Progenitor cell of endocrine pancreas (in vitro differentiated cells): ENCODE results near the gene GAS7. TPM values are rescaled to one million over a fixed set of nuclear protein-coding genes. Genes with fewer than 3 reads are reported as not detected.
"Not testable (repeated sequence)": the region's sequence is repeated elsewhere in the genome, so short reads cannot be mapped to it uniquely, and the experiment has no call there.

ENCODE experiments used
- DNase-seq: peaks from one replicate; pipeline ENCODE4 v3.0.0; 2021; ENCODE audit warnings: low spot score; ENCODE audit not compliant: unreplicated experiment
- H3K27ac Mint-ChIP-seq: 2 replicates; pipeline ENCODE4 v1.8.0; 2021; ENCODE audit warnings: mild to moderate bottlenecking, moderate library complexity, mixed read lengths
- H3K27me3 Mint-ChIP-seq: 2 replicates; pipeline ENCODE4 v1.8.0; 2021; ENCODE audit warnings: mixed read lengths
- H3K36me3 Mint-ChIP-seq: 2 replicates; pipeline ENCODE4 v1.8.0; 2022; ENCODE audit warnings: mixed read lengths; ENCODE audit not compliant: insufficient read depth
- H3K4me1 Mint-ChIP-seq: 2 replicates; pipeline ENCODE4 v1.8.0; 2021; ENCODE audit warnings: low read depth, mixed read lengths
- H3K4me3 Mint-ChIP-seq: 2 replicates; pipeline ENCODE4 v1.8.0; 2021; ENCODE audit warnings: low read depth, mild to moderate bottlenecking, moderate library complexity, mixed read lengths
- H3K9me3 Mint-ChIP-seq: 2 replicates; pipeline ENCODE4 v1.8.0; 2021; ENCODE audit warnings: low read depth, mixed read lengths
- total RNA-seq: library from RNA; stranded (reverse); gene quantifications from 2 replicates; pipeline ENCODE4 v1.2.1, GENCODE V29; 2021
- TF ChIP-seq, protein P1 (sequence below): fragments of 200-600 bp; sonication (generic); IDR thresholded peaks from one replicate; pipeline ENCODE4 v1.5.0; 2021; ENCODE audit warnings: antibody characterized with exemption, mild to moderate bottlenecking; ENCODE audit not compliant: unreplicated experiment

GAS7 gene
- total RNA-seq, 1 donor from 2014 or later = 3.4 TPM

DNA sequence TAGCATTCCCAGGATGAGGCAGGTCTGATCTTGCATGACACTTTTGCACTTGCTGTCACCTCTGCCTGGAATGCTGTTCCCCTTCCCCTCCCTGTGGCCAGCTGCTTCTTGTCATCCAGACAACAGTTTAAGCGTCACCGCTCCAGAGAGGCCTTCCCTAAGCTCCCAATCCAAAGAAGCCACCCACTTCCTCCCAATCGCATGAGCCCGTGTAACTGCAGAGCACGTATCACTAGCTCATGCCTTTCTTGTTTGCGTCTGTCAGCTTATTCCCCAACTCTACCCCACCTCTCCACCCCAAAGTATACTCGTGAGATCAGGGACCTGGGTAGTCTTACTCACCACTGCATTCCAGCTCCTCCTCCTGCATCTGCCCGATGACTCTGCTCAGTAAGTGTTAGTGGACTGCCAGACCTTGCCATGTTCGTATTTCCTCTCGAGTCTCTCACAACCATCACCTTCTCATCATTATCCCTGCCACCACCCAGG lies 92.8 kb downstream of the GAS7 start:
- H3K27me3 Mint-ChIP-seq = peaks cover 8% of the 10 kb centered on the region
- no peaks in the 10 kb centered on the region for H3K4me1 Mint-ChIP-seq
- no peaks in the 10 kb centered on the region for H3K36me3 Mint-ChIP-seq
- H3K4me3 Mint-ChIP-seq = no peak overlapping the region
- TF ChIP-seq, protein P1, sequence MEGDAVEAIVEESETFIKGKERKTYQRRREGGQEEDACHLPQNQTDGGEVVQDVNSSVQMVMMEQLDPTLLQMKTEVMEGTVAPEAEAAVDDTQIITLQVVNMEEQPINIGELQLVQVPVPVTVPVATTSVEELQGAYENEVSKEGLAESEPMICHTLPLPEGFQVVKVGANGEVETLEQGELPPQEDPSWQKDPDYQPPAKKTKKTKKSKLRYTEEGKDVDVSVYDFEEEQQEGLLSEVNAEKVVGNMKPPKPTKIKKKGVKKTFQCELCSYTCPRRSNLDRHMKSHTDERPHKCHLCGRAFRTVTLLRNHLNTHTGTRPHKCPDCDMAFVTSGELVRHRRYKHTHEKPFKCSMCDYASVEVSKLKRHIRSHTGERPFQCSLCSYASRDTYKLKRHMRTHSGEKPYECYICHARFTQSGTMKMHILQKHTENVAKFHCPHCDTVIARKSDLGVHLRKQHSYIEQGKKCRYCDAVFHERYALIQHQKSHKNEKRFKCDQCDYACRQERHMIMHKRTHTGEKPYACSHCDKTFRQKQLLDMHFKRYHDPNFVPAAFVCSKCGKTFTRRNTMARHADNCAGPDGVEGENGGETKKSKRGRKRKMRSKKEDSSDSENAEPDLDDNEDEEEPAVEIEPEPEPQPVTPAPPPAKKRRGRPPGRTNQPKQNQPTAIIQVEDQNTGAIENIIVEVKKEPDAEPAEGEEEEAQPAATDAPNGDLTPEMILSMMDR = no peak
- DNase-seq = no peak
- no peak overlapping the region for H3K27ac Mint-ChIP-seq
- no peaks in the 10 kb centered on the region for H3K9me3 Mint-ChIP-seq

DNA sequence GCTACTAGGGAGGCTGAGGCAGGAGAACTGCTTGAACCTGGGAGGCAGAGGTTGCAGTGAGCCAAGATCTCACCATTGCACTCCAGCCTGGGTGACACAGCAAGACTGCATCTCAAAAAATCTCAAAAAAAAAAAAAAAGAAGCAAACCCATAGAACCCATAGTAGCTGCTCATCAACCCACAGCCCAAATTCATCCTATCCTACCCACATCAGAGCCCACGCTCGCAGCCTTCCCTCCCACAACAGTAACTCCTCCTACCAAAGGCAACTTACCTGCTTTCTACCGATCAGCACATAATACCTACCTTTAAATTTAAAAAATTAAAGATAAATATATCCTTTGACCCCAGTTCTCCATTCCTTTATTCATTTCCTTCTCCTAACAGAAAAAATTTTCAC lies 94.7 kb downstream of the GAS7 start:
- TF ChIP-seq, protein P1 = no peak
- no peaks in the 10 kb centered on the region for H3K4me1 Mint-ChIP-seq
- H3K36me3 Mint-ChIP-seq = no peaks in the 10 kb centered on the region
- DNase-seq = no peak
- peaks cover 13% of the 10 kb centered on the region for H3K27me3 Mint-ChIP-seq
- H3K9me3 Mint-ChIP-seq = no peaks in the 10 kb centered on the region
- H3K27ac Mint-ChIP-seq = no peak overlapping the region
- H3K4me3 Mint-ChIP-seq = no peak overlapping the region

DNA sequence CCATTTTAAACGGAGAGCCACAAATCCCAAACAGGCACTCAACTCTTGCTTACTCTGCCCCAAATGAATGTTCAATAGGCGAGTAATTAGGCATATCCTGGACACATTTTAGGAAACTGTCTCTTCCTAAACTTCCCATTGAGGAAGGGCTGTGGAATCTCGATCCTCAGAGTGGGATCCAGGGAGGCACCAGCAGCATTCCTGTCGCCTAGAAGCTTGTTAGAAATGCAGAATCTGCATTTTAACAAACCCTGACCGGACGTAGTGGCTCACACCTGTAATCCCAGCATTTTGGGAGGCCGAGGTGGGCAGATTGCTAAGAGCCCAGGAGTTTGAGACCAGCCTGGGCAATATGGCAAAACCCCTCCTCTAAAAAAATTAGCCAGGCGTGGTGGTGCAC lies 95.6 kb downstream of the GAS7 start:
- TF ChIP-seq, protein P1 = no peak
- no peaks in the 10 kb centered on the region for H3K36me3 Mint-ChIP-seq
- no peaks in the 10 kb centered on the region for H3K9me3 Mint-ChIP-seq
- H3K4me3 Mint-ChIP-seq = no peak overlapping the region
- H3K27me3 Mint-ChIP-seq = peaks cover 13% of the 10 kb centered on the region
- H3K4me1 Mint-ChIP-seq = no peaks in the 10 kb centered on the region
- H3K27ac Mint-ChIP-seq = no peak overlapping the region
- DNase-seq = no peak

DNA sequence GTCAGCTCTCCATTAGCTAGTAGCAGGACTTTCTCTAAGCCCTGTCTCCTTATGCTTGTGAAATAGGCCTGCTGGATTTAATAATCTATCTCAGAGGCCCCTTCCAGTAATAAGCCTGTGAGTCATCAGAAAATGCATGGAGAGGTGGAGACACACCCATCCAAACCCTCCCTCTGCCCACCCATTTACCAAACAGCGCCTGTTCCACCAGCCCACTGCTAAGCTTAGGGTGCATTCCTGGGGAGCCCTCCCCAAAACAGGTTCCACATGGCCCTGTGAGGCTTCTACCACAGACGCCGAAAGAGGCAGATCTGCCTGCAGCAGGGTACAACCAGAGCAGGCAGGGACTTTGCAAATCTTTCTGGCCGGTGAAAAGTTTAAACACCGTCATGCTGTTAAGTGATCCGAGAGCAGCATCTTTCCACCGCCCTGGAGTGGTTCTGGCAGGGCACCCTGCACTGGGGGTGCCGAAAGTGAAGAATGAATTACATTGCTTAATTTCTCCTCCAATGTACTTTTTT lies 99.3 kb downstream of the GAS7 start:
- H3K36me3 Mint-ChIP-seq = no peaks in the 10 kb centered on the region
- no peak overlapping the region for H3K27ac Mint-ChIP-seq
- H3K4me3 Mint-ChIP-seq = no peak overlapping the region
- TF ChIP-seq, protein P1 = no peak
- peaks cover 12% of the 10 kb centered on the region for H3K27me3 Mint-ChIP-seq
- no peak for DNase-seq
- H3K4me1 Mint-ChIP-seq = no peaks in the 10 kb centered on the region
- H3K9me3 Mint-ChIP-seq = no peaks in the 10 kb centered on the region

DNA sequence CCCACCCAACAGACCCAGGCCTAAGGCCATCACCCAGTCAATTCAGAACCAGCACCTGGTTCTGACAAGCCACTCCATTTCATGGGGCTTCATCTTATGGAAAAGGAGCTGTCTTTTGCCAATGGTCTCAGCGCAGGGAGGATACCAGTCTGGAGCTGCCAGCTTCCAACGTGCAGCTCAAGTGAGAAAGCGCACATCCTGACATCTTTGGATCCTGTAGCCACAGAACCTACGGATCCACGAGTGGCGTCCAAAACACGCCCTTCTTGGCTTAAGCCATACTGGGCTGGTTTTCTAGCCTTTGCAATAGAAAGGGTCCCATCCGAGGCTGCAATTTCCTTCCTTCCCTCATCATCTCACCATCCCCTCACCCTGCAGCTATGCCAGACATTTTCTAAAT lies 101.8 kb downstream of the GAS7 start:
- Mint-ChIP-seq H3K27me3 (peaks cover 15% of the 10 kb centered on the region), H3K27ac (peak overlapping the region; percentile 51)

DNA sequence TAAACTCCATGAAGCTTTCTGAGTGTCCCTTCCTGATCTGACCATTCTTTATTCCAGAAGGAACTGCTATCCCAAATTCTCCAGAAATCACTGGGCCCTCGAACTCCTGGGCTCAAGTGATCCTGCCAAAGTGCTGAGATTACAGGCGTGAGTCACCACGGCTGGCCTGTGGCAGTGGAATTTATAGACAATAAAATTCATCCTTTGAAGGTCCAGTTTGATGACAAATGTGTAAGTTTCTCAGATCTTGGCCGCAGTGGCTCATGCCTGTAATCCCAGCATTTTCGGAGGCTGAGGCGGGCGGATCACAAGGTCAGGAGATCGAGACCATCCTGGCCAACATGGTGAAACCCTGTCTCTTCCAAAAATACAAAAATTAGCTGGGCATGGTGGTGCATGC lies 103.1 kb downstream of the GAS7 start:
- not testable (repeated sequence) for H3K36me3 Mint-ChIP-seq, H3K4me1 Mint-ChIP-seq, H3K9me3 Mint-ChIP-seq, H3K27ac Mint-ChIP-seq, H3K4me3 Mint-ChIP-seq, DNase-seq
- H3K27me3 Mint-ChIP-seq = peaks cover 17% of the 10 kb centered on the region

More for the DNA sequence above, 101.8 kb downstream of the GAS7 start:
- no peak for DNase-seq
- no peaks in the 10 kb centered on the region for H3K36me3 Mint-ChIP-seq
- no peak overlapping the region for H3K4me3 Mint-ChIP-seq
- TF ChIP-seq, protein P1 = no peak
- peaks cover 7% of the 10 kb centered on the region for H3K9me3 Mint-ChIP-seq
- H3K4me1 Mint-ChIP-seq = no peaks in the 10 kb centered on the region
